HG03196 (cell line): ENCODE data around the gene TEX101.
"Not testable (repeated sequence)": the region's sequence is repeated elsewhere in the genome, so short reads cannot be mapped to it uniquely, and the experiment has no call there.

Experiments
- ATAC-seq: cut with Tn5 transposase; IDR thresholded peaks from one replicate; pipeline ENCODE4 v1.9.1; 2021; ENCODE audit not compliant: unreplicated experiment

Gene TEX101

GRCh38 chr19:43416951-43417623, 2.4 kb downstream of the TEX101 start:
- no peak for ATAC-seq

GRCh38 chr19:43420954-43421353, 6.3 kb downstream of the TEX101 start:
- no peak for ATAC-seq

GRCh38 chr19:43422000-43422688, 7.5 kb downstream of the TEX101 start:
- no peak for ATAC-seq

- ATAC-seq = no peak
These were observed 8.0 kb downstream of the TEX101 start for GRCh38 chr19:43422689-43423066.

- ATAC-seq = no peak
These were observed 9.1 kb downstream of the TEX101 start for GRCh38 chr19:43423779-43424178.

GRCh38 chr19:43425567-43426392, 11.1 kb downstream of the TEX101 start:
- ATAC-seq = no peak

GRCh38 chr19:43429395-43429794, 14.7 kb downstream of the TEX101 start:
- ATAC-seq = no peak

- no peak for ATAC-seq
These were observed 15.5 kb downstream of the TEX101 start for GRCh38 chr19:43430142-43430710.

- ATAC-seq = no peak
These were observed 16.3 kb downstream of the TEX101 start for GRCh38 chr19:43430976-43431375.

GRCh38 chr19:43433358-43433673, 18.6 kb downstream of the TEX101 start:
- ATAC-seq = no peak

- ATAC-seq = no peak
These were observed 19.0 kb downstream of the TEX101 start for GRCh38 chr19:43433689-43434088.

GRCh38 chr19:43435775-43436174, 21.1 kb downstream of the TEX101 start:
- ATAC-seq = no peak

GRCh38 chr19:43437284-43437683, 22.6 kb downstream of the TEX101 start:
- ATAC-seq = not testable (repeated sequence)

- no peak for ATAC-seq
These were observed 23.0 kb downstream of the TEX101 start for GRCh38 chr19:43437712-43438111.

GRCh38 chr19:43438291-43439031, 23.8 kb downstream of the TEX101 start:
- no peak for ATAC-seq

GRCh38 chr19:43439032-43439708, 24.5 kb downstream of the TEX101 start:
- no peak for ATAC-seq

- ATAC-seq = no peak
These were observed 25.0 kb downstream of the TEX101 start for GRCh38 chr19:43439709-43440063.

- no peak for ATAC-seq
These were observed 27.0 kb downstream of the TEX101 start for GRCh38 chr19:43441716-43442115.

GRCh38 chr19:43444091-43444490, 29.4 kb downstream of the TEX101 start:
- ATAC-seq = not testable (repeated sequence)

GRCh38 chr19:43444531-43445287, 30.0 kb downstream of the TEX101 start:
- no peak for ATAC-seq
